Lower lobe of right lung (tissue), 2 donors: ENCODE measurements around the gene KMT2A. TPM values are rescaled to one million over a fixed set of nuclear protein-coding genes. Genes with fewer than 3 reads are reported as not detected.

Experiments
- ATAC-seq, 2 donors: fragments of 200-7000 bp; cut with Tn5 transposase; one replicate each; pipeline ENCODE4 v1.9.1; 2020 to 2022; ENCODE audit warnings: mild to moderate bottlenecking in 2 of 2, moderate library complexity in 2 of 2
- DNase-seq: peaks from one replicate; pipeline ENCODE4 v3.0.0-alpha.2; 2020
- H3K27ac ChIP-seq: fragments of 200-600 bp; one replicate; pipeline ENCODE4 v1.8.0; 2022
- H3K27me3 ChIP-seq: fragments of 200-600 bp; one replicate; pipeline ENCODE4 v1.8.0; 2022; ENCODE audit warnings: low read depth
- H3K36me3 ChIP-seq: fragments of 200-600 bp; one replicate; pipeline ENCODE4 v1.8.0; 2022; ENCODE audit warnings: mild to moderate bottlenecking
- H3K4me1 ChIP-seq: fragments of 200-600 bp; one replicate; pipeline ENCODE4 v1.8.0; 2022
- H3K4me3 ChIP-seq: fragments of 200-600 bp; one replicate; pipeline ENCODE4 v1.8.0; 2022; ENCODE audit warnings: mild to moderate bottlenecking
- H3K9me3 ChIP-seq: fragments of 200-600 bp; one replicate; pipeline ENCODE4 v1.8.0; 2022
- CTCF ChIP-seq: fragments of 200-600 bp; IDR thresholded peaks from one replicate; pipeline ENCODE4 v1.8.0; 2022; ENCODE audit warnings: antibody characterized with exemption, mild to moderate bottlenecking
- intact Hi-C: fragments of 100-400 bp; cut with DNase I; formaldehyde crosslinking; loops from one replicate; pipeline ENCODE4 v1.11.0; 2022
- total RNA-seq: library from RNA; stranded (reverse); fragmentation: NEBNext Ultra II Directional; extraction: Animal tissue kit (Norgen Biotek cat#: 25700); gene quantifications from one replicate; pipeline ENCODE4 v1.2.1, GENCODE V29; 2021
- donor health status: DM: no; HTN: yes; CAD: no; lungs with severe emphysema.

Gene KMT2A
- total RNA-seq, 1 donor from 2014 or later: 66.3 TPM

GRCh38 chr11:118572981-118573550 lies 136.8 kb downstream of the KMT2A start:
- H3K36me3 ChIP-seq: no peaks in the 10 kb centered on the region
- ATAC-seq (peak; percentile 38 to 46), DNase-seq (no peak)
- H3K9me3 ChIP-seq: no peaks in the 10 kb centered on the region
- no peaks in the 10 kb centered on the region for H3K27me3 ChIP-seq
- intact Hi-C loops: no loop called here
- TF ChIP-seq CTCF: no peak
- peak overlapping the region; percentile 99 for H3K27ac ChIP-seq
- H3K4me1 ChIP-seq: peaks cover 45% of the 10 kb centered on the region
- H3K4me3 ChIP-seq: peak overlapping the region; percentile 99

- ATAC-seq (no peak), DNase-seq (no peak)
- H3K36me3 ChIP-seq: no peaks in the 10 kb centered on the region
- intact Hi-C loops: no loop called here
- H3K27me3 ChIP-seq: no peaks in the 10 kb centered on the region
- no peak for TF ChIP-seq CTCF
- H3K27ac ChIP-seq: no peak overlapping the region
- H3K9me3 ChIP-seq: no peaks in the 10 kb centered on the region
- peak overlapping the region; percentile 99 for H3K4me3 ChIP-seq
- H3K4me1 ChIP-seq: peaks cover 51% of the 10 kb centered on the region
These were observed 138.3 kb downstream of the KMT2A start for GRCh38 chr11:118574636-118575035.

Other genes starting within 250 kb of the KMT2A start
- 163 TPM for gene JAML, start 211.5 kb upstream of the KMT2A start, total RNA-seq
- 12.8 TPM for gene MPZL3, start 184.1 kb upstream of the KMT2A start, total RNA-seq
- 85.3 TPM for gene MPZL2, start 172.2 kb upstream of the KMT2A start, total RNA-seq
- gene CD3E, start 131.8 kb upstream of the KMT2A start, total RNA-seq: 9.9 TPM
- gene CD3D, start 93.8 kb upstream of the KMT2A start, total RNA-seq: 7.4 TPM
- 4.0 TPM for gene CD3G, start 92.1 kb upstream of the KMT2A start, total RNA-seq
- gene UBE4A, start 76.9 kb upstream of the KMT2A start, total RNA-seq: 40.8 TPM
- gene ATP5MG, start 34.9 kb upstream of the KMT2A start, total RNA-seq: 154 TPM
- 1.0 TPM for gene TTC36, start 91.0 kb downstream of the KMT2A start, total RNA-seq
- 18.3 TPM for gene TMEM25, start 94.7 kb downstream of the KMT2A start, total RNA-seq
- gene IFT46, start 129.4 kb downstream of the KMT2A start, total RNA-seq: 18.5 TPM
- 122 TPM for gene ARCN1, start 135.9 kb downstream of the KMT2A start, total RNA-seq
- gene PHLDB1, start 171.1 kb downstream of the KMT2A start, total RNA-seq: 71.8 TPM
- gene TREH, start 243.2 kb downstream of the KMT2A start, total RNA-seq: 0.30 TPM